Tibial nerve (tissue), 3 donors: Measurements from ENCODE around the gene GLP1R.

Experiments used
- POLR2A ChIP-seq, 2 donors: fragments of 450-650 bp; IDR thresholded peaks; one replicate each; pipeline ENCODE4 v1.6.1; 2017; ENCODE audit warnings: antibody characterized with exemption in 2 of 2, mild to moderate bottlenecking in 2 of 2, moderate library complexity in 2 of 2
- TF ChIP-seq, protein P1 (sequence below), 5 experiments: fragments of 200-600 bp in 3 of 5; fragments of 450-650 bp in 2 of 5; sonication (generic) in 3 of 5; IDR thresholded peaks; one replicate each; pipeline ENCODE4 v1.5.1; 2016 to 2019; ENCODE audit warnings: antibody characterized with exemption in 5 of 5, mild to moderate bottlenecking in 3 of 5, moderate library complexity in 2 of 5

DNA sequence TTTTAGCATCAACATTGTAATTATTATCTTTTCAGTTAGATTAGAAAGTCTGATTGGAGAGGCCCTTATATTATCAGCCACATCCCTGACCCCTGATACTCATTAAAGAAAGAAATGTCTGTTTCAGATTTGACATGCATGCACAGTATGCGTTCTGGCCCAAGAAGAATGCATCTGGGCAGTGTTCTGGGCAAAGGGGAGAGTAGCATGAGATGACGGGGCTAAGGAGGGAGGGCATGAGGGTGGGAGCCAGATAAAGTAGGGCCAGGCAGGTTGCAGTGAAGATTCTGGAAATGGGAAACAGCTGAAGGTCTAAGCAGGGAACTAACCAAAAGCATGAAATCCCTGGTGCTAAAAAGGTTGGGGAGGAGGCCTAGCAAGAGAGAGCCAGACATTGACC lies 59.1 kb downstream of the GLP1R start:
- TF ChIP-seq, protein P1, sequence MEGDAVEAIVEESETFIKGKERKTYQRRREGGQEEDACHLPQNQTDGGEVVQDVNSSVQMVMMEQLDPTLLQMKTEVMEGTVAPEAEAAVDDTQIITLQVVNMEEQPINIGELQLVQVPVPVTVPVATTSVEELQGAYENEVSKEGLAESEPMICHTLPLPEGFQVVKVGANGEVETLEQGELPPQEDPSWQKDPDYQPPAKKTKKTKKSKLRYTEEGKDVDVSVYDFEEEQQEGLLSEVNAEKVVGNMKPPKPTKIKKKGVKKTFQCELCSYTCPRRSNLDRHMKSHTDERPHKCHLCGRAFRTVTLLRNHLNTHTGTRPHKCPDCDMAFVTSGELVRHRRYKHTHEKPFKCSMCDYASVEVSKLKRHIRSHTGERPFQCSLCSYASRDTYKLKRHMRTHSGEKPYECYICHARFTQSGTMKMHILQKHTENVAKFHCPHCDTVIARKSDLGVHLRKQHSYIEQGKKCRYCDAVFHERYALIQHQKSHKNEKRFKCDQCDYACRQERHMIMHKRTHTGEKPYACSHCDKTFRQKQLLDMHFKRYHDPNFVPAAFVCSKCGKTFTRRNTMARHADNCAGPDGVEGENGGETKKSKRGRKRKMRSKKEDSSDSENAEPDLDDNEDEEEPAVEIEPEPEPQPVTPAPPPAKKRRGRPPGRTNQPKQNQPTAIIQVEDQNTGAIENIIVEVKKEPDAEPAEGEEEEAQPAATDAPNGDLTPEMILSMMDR (IDR thresholded peaks at IDR 0.05): no peak
- no peak for TF ChIP-seq POLR2A (IDR thresholded peaks at IDR 0.05)
